Common myeloid progenitor, CD34-positive (primary cell): ENCODE measurements around the gene CPLANE1.

Experiments used
- CTCF ChIA-PET: fragments of 350-600 bp; sonication (Branson Sonifier 250); formaldehyde crosslinking; loops from one replicate; lab custom pipeline; 2021; ENCODE audit warnings: antibody characterized with exemption; lab: Charles Lee
- POLR2A ChIA-PET: fragments of 350-600 bp; sonication (Branson Sonifier 250); formaldehyde crosslinking; loops from one replicate; lab custom pipeline; 2021; ENCODE audit warnings: antibody characterized with exemption; lab: Charles Lee
- DNase-seq, 3 donors: peaks; one replicate each; pipeline versions ENCODE4 v3.0.0 to v3.0.0-alpha.2; 2013
- H3K27ac ChIP-seq, 2 experiments: 1 replicate in 1 of 2; 2 replicates in 1 of 2; pipeline ENCODE4 v1.7.0; 2013; ENCODE audit warnings: inconsistent platforms in 2 of 2, low read length in 2 of 2, mild to moderate bottlenecking in 2 of 2, low read depth in 1 of 2, moderate library complexity in 1 of 2; ENCODE audit not compliant: severe bottlenecking in 2 of 2, insufficient read depth in 1 of 2, poor library complexity in 1 of 2
- H3K27me3 ChIP-seq, 5 experiments: replicated peaks in 2 of 5; 1 replicate in 3 of 5; 2 replicates in 2 of 5; pipeline versions ENCODE4 v1.6.1 to v1.7.0; 2013; ENCODE audit warnings: low read length in 4 of 5, mild to moderate bottlenecking in 2 of 5, moderate library complexity in 2 of 5, inconsistent platforms in 1 of 5; ENCODE audit not compliant: insufficient read depth in 5 of 5, control insufficient read depth in 4 of 5
- H3K36me3 ChIP-seq, 4 experiments: 1 replicate in 2 of 4; 2 replicates in 2 of 4; pipeline versions ENCODE4 v1.6.1 to v1.7.0; 2013; ENCODE audit warnings: low read length in 3 of 4, control low read depth in 1 of 4, mild to moderate bottlenecking in 1 of 4; ENCODE audit not compliant: control insufficient read depth in 4 of 4, insufficient read depth in 4 of 4
- H3K4me1 ChIP-seq, 4 experiments: 1 replicate in 3 of 4; 2 replicates in 1 of 4; pipeline versions ENCODE4 v1.6.1 to v1.7.1; 2013; ENCODE audit warnings: low read length in 3 of 4, mild to moderate bottlenecking in 3 of 4, control low read depth in 1 of 4, inconsistent platforms in 1 of 4, moderate library complexity in 1 of 4; ENCODE audit not compliant: control insufficient read depth in 4 of 4, insufficient read depth in 4 of 4; ENCODE audit errors: control extremely low read depth in 1 of 4
- H3K4me3 ChIP-seq, 7 experiments: 1 replicate in 4 of 7; 2 replicates in 3 of 7; pipeline versions ENCODE4 v1.5.1 to v1.7.0; 2013; ENCODE audit warnings: mild to moderate bottlenecking in 7 of 7, low read length in 6 of 7, moderate library complexity in 6 of 7, inconsistent platforms in 2 of 7, low read depth in 2 of 7, control low read depth in 1 of 7; ENCODE audit not compliant: insufficient read depth in 4 of 7, control insufficient read depth in 1 of 7; ENCODE audit errors: extremely low read depth in 1 of 7
- H3K9me3 ChIP-seq, 5 experiments: 1 replicate in 4 of 5; 2 replicates in 1 of 5; pipeline versions ENCODE4 v1.6.1 to v1.7.1; 2013; ENCODE audit warnings: low read length in 4 of 5, mild to moderate bottlenecking in 2 of 5, inconsistent platforms in 1 of 5, low read depth in 1 of 5, moderate library complexity in 1 of 5; ENCODE audit not compliant: control insufficient read depth in 4 of 5, insufficient read depth in 2 of 5; ENCODE audit errors: control extremely low read depth in 1 of 5
- WGBS: methylation state at CpG from one replicate; pipeline ENCODE4 v1.1.5; 2013; ENCODE audit not compliant: insufficient coverage; 5-methylcytosine and 5-hydroxymethylcytosine counted together

The CPLANE1 gene

DNA sequence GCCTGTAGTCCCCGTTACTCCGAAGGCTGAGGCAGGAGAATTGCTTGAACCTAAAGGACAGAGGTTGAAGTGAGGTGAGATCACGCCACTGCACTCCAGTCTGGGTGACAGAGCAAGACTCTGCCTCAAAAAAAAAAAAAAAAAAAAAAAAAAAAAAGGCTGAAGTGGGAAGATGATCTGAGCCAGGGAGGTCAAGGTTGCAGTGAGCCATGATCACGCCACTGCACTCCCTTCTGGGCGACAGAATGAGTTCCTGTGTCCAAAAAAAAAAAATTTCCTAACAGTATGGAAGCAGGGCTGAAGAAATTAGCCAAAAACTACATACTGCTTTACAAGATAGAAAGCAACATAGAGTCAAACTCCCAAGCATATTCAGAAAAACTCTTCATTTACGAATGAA is 132.8 kb downstream of the CPLANE1 start:
- 96% methylated on average over 3 of the region's 6 CpGs for WGBS
- no peaks in the 10 kb centered on the region for H3K27me3 ChIP-seq
- H3K4me3 ChIP-seq, result no peak overlapping the region
- no peak overlapping the region for H3K27ac ChIP-seq
- peaks cover 6 to 21% (median 15%) of the 10 kb centered on the region in 4 experiments for H3K4me1 ChIP-seq
- DNase-seq, result no peak
- peaks cover 0 to 5% (median 0%) of the 10 kb centered on the region in 5 experiments for H3K9me3 ChIP-seq
- CTCF ChIA-PET, result no interaction called here
- POLR2A ChIA-PET, result no interaction called here
- H3K36me3 ChIP-seq, result peaks cover 7 to 30% (median 21%) of the 10 kb centered on the region in 4 experiments

DNA sequence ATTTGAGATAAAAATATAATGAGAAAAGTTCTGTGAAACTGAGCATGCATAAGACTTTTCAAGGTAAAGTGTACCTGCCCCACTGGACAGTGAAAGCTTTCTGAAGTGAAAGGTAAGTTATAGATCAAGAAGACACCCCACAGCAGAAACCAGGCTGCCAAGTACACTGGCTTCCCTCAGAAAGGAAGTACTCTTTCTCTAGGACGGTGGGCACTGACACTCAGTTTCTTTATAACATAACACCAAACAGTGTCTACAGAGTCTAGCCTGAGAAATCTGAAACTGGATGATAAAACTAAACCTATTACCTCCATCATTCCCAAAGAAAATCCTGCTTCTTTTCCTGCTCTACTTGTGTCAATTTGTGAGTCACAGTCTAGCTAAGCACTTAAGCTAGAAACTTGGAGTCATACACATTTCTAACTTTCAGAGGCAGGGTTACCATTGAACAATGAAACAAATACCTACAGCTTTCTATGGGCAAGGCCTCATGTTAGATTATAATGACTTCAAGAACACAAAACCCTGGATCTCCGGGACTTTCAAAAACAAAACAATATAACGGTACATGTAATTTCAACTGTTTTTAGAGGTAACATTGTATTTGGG is 136.7 kb downstream of the CPLANE1 start:
- Histone ChIP-seq H3K36me3 (peaks cover 8 to 36% (median 22%) of the 10 kb centered on the region in 4 experiments), H3K4me1 (peaks cover 8 to 24% (median 14%) of the 10 kb centered on the region in 4 experiments), H3K27ac (peak overlapping the region in 1 of 2 experiments; percentile 70), H3K27me3 (no peaks in the 10 kb centered on the region), H3K4me3 (peak overlapping the region in 1 of 7 experiments; percentile 43), H3K9me3 (peaks cover 0 to 5% (median 0%) of the 10 kb centered on the region in 5 experiments)
- WGBS, result 50% methylated on average over 2 of the region's 3 CpGs
- no peak for DNase-seq
- ChIA-PET CTCF (no interaction called here), POLR2A (no interaction called here)

DNA sequence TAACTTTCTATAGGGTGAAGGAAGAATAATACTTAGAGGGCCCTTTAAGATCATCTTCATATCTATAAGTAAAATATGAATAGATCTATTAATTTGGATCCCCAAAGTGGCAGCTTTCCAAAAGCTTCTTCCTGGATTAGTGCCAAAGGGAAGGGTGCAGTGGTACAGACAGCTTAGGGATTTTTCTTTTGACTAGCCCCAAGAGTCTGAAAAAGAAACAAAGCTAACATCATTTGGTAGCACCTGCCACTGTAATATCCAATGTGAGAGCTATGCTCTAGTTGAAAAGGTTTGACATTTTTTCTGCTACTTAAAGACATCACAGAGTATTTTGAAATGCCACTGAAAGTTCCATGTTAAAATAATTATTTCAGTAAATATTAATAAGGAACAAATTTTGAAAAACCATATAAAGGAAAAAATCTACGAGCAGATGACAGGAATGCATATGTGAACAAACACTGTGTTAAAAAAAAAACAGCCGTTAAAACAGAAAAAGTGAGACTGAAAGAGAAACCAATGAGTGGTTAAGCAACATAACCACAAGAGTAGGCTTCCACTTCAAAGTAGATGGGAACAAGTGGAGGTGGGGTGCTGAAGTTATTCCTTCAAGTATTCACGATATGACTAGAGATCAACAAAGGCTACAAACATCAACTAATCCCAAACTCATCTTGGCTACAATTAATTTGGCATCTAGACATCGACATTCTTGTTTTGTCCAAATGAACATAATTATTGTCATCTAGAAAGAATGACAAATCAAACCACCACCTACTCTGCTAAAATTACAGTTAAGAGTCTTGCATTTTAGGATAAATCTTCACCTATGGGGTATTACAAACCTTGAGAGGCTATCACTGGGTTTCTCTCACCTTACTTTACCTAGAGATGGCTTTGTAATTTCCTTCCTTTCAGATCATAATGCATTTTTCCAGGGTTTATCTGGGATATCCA is 137.5 kb downstream of the CPLANE1 start:
- Histone ChIP-seq H3K4me1 (peaks cover 8 to 24% (median 14%) of the 10 kb centered on the region in 4 experiments), H3K9me3 (peaks cover 0 to 5% (median 0%) of the 10 kb centered on the region in 5 experiments), H3K4me3 (peak overlapping the region in 1 of 7 experiments; percentile 43), H3K27ac (peak overlapping the region; percentile 44 to 70), H3K27me3 (no peaks in the 10 kb centered on the region), H3K36me3 (peaks cover 6 to 44% (median 24%) of the 10 kb centered on the region in 4 experiments)
- no CpG with 5 or more reads among the region's 4 CpGs for WGBS
- peak; percentile 52 to 86 (median 79) for DNase-seq
- ChIA-PET CTCF (interaction anchor here (0.6 to 0.7 kb wide), 2 partner anchors 12 to 626 kb away, joined by 3 to 4 read pairs; no protein-coding TSS in a partner anchor), POLR2A (no interaction called here)

GRCh38 chr5:37110135-37110534 is 139.0 kb downstream of the CPLANE1 start:
- 100% methylated on average over 1 of the region's 1 CpG for WGBS
- Histone ChIP-seq H3K4me1 (peaks cover 8 to 24% (median 14%) of the 10 kb centered on the region in 4 experiments), H3K9me3 (peaks cover 0 to 6% (median 0%) of the 10 kb centered on the region in 5 experiments), H3K27ac (no peak overlapping the region), H3K36me3 (peaks cover 5 to 53% (median 24%) of the 10 kb centered on the region in 4 experiments), H3K27me3 (no peaks in the 10 kb centered on the region), H3K4me3 (no peak overlapping the region)
- ChIA-PET POLR2A (no interaction called here), CTCF (no interaction called here)
- DNase-seq, result no peak

GRCh38 chr5:37109338-37109737 is 139.8 kb downstream of the CPLANE1 start:
- Histone ChIP-seq H3K27me3 (no peaks in the 10 kb centered on the region), H3K9me3 (peaks cover 0 to 8% (median 0%) of the 10 kb centered on the region in 5 experiments), H3K36me3 (peaks cover 10 to 51% (median 24%) of the 10 kb centered on the region in 4 experiments), H3K4me1 (peaks cover 8 to 24% (median 14%) of the 10 kb centered on the region in 4 experiments), H3K4me3 (no peak overlapping the region), H3K27ac (no peak overlapping the region)
- ChIA-PET POLR2A (no interaction called here), CTCF (no interaction called here)
- no peak for DNase-seq
- WGBS, result 89% methylated on average over 1 of the region's 3 CpGs

- peaks cover 11 to 46% (median 16%) of the 10 kb centered on the region in 4 experiments for H3K36me3 ChIP-seq
- 100% methylated on average over 1 of the region's 2 CpGs for WGBS
- POLR2A ChIA-PET, result no interaction called here
- H3K27ac ChIP-seq, result no peak overlapping the region
- no peaks in the 10 kb centered on the region for H3K4me1 ChIP-seq
- no peaks in the 10 kb centered on the region for H3K27me3 ChIP-seq
- H3K9me3 ChIP-seq, result peaks cover 1 to 24% (median 5%) of the 10 kb centered on the region in 5 experiments
- DNase-seq, result no peak
- CTCF ChIA-PET, result no interaction called here
- H3K4me3 ChIP-seq, result no peak overlapping the region
Measured at GRCh38 chr5:37103302-37103701, 145.9 kb downstream of the CPLANE1 start.
